ENCODE measurements around the gene CPNE4. TPM values are rescaled to one million over a fixed set of nuclear protein-coding genes. Genes with fewer than 3 reads are reported as not detected.

Gene CPNE4
- total RNA-seq, 2 donors from 2014 or later, result 0.17 to 0.65 TPM

GRCh38 chr3:131702146-131702545 lies 332.7 kb downstream of the CPNE4 start:
- peaks cover 7% of the 10 kb centered on the region for H3K4me1 Mint-ChIP-seq (ENCODE audit: low read depth)
- peaks cover 13% of the 10 kb centered on the region for H3K27me3 Mint-ChIP-seq (ENCODE audit: low read depth)
- H3K9me3 Mint-ChIP-seq, result peaks cover 0 to 2% of the 10 kb centered on the region in 2 donors
- H3K36me3 Mint-ChIP-seq (ENCODE audit: insufficient read depth in 2 of 2), result no peaks in the 10 kb centered on the region
- no peak for DNase-seq
- no peak for ATAC-seq (replicated peaks in 1 of 2)
- no peak overlapping the region for H3K27ac Mint-ChIP-seq
- no peak overlapping the region for H3K4me3 Mint-ChIP-seq

GRCh38 chr3:131701153-131701770 lies 333.6 kb downstream of the CPNE4 start:
- H3K4me1 Mint-ChIP-seq (ENCODE audit: low read depth), result peaks cover 7% of the 10 kb centered on the region
- DNase-seq (no peak), ATAC-seq (replicated peaks in 1 of 2) (peak; percentile 75 to 84)
- no peak overlapping the region for H3K4me3 Mint-ChIP-seq
- no peaks in the 10 kb centered on the region for H3K36me3 Mint-ChIP-seq (ENCODE audit: insufficient read depth in 2 of 2)
- H3K27ac Mint-ChIP-seq, result no peak overlapping the region
- H3K27me3 Mint-ChIP-seq (ENCODE audit: low read depth), result peaks cover 19% of the 10 kb centered on the region
- H3K9me3 Mint-ChIP-seq, result peaks cover 0 to 2% of the 10 kb centered on the region in 2 donors

- H3K4me1 Mint-ChIP-seq (ENCODE audit: low read depth), result peaks cover 7% of the 10 kb centered on the region
- H3K27me3 Mint-ChIP-seq (ENCODE audit: low read depth), result peaks cover 16% of the 10 kb centered on the region
- peaks cover 0 to 2% of the 10 kb centered on the region in 2 donors for H3K9me3 Mint-ChIP-seq
These were observed 335.8 kb downstream of the CPNE4 start for GRCh38 chr3:131699001-131699400.

GRCh38 chr3:131694376-131694775 lies 340.4 kb downstream of the CPNE4 start:
- DNase-seq (no peak), ATAC-seq (replicated peaks in 1 of 2) (no peak)
- Mint-ChIP-seq H3K27me3 (ENCODE audit: low read depth) (peaks cover 15% of the 10 kb centered on the region), H3K4me3 (no peak overlapping the region), H3K27ac (no peak overlapping the region), H3K4me1 (ENCODE audit: low read depth) (no peaks in the 10 kb centered on the region), H3K9me3 (peaks cover 2% of the 10 kb centered on the region in 2 donors), H3K36me3 (ENCODE audit: insufficient read depth in 2 of 2) (no peaks in the 10 kb centered on the region)

More at GRCh38 chr3:131699001-131699400, 335.8 kb downstream of the CPNE4 start:
- H3K36me3 Mint-ChIP-seq (ENCODE audit: insufficient read depth in 2 of 2), result no peaks in the 10 kb centered on the region
- H3K27ac Mint-ChIP-seq, result no peak overlapping the region
- DNase-seq (no peak), ATAC-seq (replicated peaks in 1 of 2) (no peak)
- no peak overlapping the region for H3K4me3 Mint-ChIP-seq

- Mint-ChIP-seq H3K9me3 (peaks cover 0 to 2% of the 10 kb centered on the region in 2 donors), H3K4me3 (no peak overlapping the region), H3K27ac (no peak overlapping the region), H3K27me3 (ENCODE audit: low read depth) (peaks cover 27% of the 10 kb centered on the region), H3K4me1 (ENCODE audit: low read depth) (peaks cover 19% of the 10 kb centered on the region), H3K36me3 (ENCODE audit: insufficient read depth in 2 of 2) (peaks cover 0 to 2% of the 10 kb centered on the region in 2 donors)
- DNase-seq (no peak), ATAC-seq (replicated peaks in 1 of 2) (no peak)
These were observed 342.5 kb downstream of the CPNE4 start for GRCh38 chr3:131692356-131692755.

GRCh38 chr3:131690800-131691199 lies 344.0 kb downstream of the CPNE4 start:
- Mint-ChIP-seq H3K27me3 (ENCODE audit: low read depth) (peaks cover 31% of the 10 kb centered on the region), H3K4me1 (ENCODE audit: low read depth) (peaks cover 19% of the 10 kb centered on the region), H3K27ac (no peak overlapping the region), H3K36me3 (ENCODE audit: insufficient read depth in 2 of 2) (peaks cover 0 to 2% of the 10 kb centered on the region in 2 donors), H3K9me3 (peaks cover 2 to 4% of the 10 kb centered on the region in 2 donors), H3K4me3 (no peak overlapping the region)
- ATAC-seq (replicated peaks in 1 of 2) (no peak), DNase-seq (no peak)

GRCh38 chr3:131688370-131688769 lies 346.4 kb downstream of the CPNE4 start:
- peaks cover 39% of the 10 kb centered on the region for H3K27me3 Mint-ChIP-seq (ENCODE audit: low read depth)
- H3K27ac Mint-ChIP-seq, result no peak overlapping the region
- no peak for DNase-seq
- H3K4me3 Mint-ChIP-seq, result peak overlapping the region in 1 of 2 donors; percentile 16
- ATAC-seq (replicated peaks in 1 of 2), result peak; percentile 28 to 47
- H3K36me3 Mint-ChIP-seq (ENCODE audit: insufficient read depth in 2 of 2), result peaks cover 0 to 4% of the 10 kb centered on the region in 2 donors
- H3K4me1 Mint-ChIP-seq (ENCODE audit: low read depth), result peaks cover 19% of the 10 kb centered on the region
- H3K9me3 Mint-ChIP-seq, result peaks cover 2 to 4% of the 10 kb centered on the region in 2 donors

- Mint-ChIP-seq H3K36me3 (ENCODE audit: insufficient read depth in 2 of 2) (no peaks in the 10 kb centered on the region), H3K27me3 (ENCODE audit: low read depth) (peaks cover 8% of the 10 kb centered on the region), H3K27ac (no peak overlapping the region), H3K4me3 (no peak overlapping the region), H3K9me3 (peaks cover 0 to 1% of the 10 kb centered on the region in 2 donors), H3K4me1 (ENCODE audit: low read depth) (no peaks in the 10 kb centered on the region)
- ATAC-seq (replicated peaks in 1 of 2) (no peak), DNase-seq (no peak)
These were observed 365.2 kb downstream of the CPNE4 start for GRCh38 chr3:131669600-131669999.

GRCh38 chr3:131658771-131659170 lies 376.0 kb downstream of the CPNE4 start:
- ATAC-seq (replicated peaks in 1 of 2) (no peak), DNase-seq (no peak)
- Mint-ChIP-seq H3K9me3 (peaks cover 1 to 3% of the 10 kb centered on the region in 2 donors), H3K27me3 (ENCODE audit: low read depth) (peaks cover 42% of the 10 kb centered on the region), H3K4me1 (ENCODE audit: low read depth) (no peaks in the 10 kb centered on the region), H3K4me3 (no peak overlapping the region), H3K27ac (no peak overlapping the region), H3K36me3 (ENCODE audit: insufficient read depth in 2 of 2) (peaks cover 0 to 2% of the 10 kb centered on the region in 2 donors)

GRCh38 chr3:131658115-131658514 lies 376.7 kb downstream of the CPNE4 start:
- H3K4me1 Mint-ChIP-seq (ENCODE audit: low read depth), result no peaks in the 10 kb centered on the region
- H3K4me3 Mint-ChIP-seq, result no peak overlapping the region
- no peak for ATAC-seq (replicated peaks in 1 of 2)
- peaks cover 0 to 2% of the 10 kb centered on the region in 2 donors for H3K36me3 Mint-ChIP-seq (ENCODE audit: insufficient read depth in 2 of 2)
- H3K27me3 Mint-ChIP-seq (ENCODE audit: low read depth), result peaks cover 42% of the 10 kb centered on the region
- no peak for DNase-seq
- peaks cover 1 to 3% of the 10 kb centered on the region in 2 donors for H3K9me3 Mint-ChIP-seq
- no peak overlapping the region for H3K27ac Mint-ChIP-seq

GRCh38 chr3:131655070-131655690 lies 379.6 kb downstream of the CPNE4 start:
- peaks cover 22% of the 10 kb centered on the region for H3K27me3 Mint-ChIP-seq (ENCODE audit: low read depth)
- H3K27ac Mint-ChIP-seq, result no peak overlapping the region

GRCh38 chr3:131645638-131646037 lies 389.2 kb downstream of the CPNE4 start:
- no peak overlapping the region for H3K27ac Mint-ChIP-seq
- DNase-seq (no peak), ATAC-seq (replicated peaks in 1 of 2) (no peak)
- no peaks in the 10 kb centered on the region for H3K9me3 Mint-ChIP-seq
- H3K36me3 Mint-ChIP-seq (ENCODE audit: insufficient read depth in 2 of 2), result no peaks in the 10 kb centered on the region
- H3K27me3 Mint-ChIP-seq (ENCODE audit: low read depth), result peaks cover 5% of the 10 kb centered on the region
- H3K4me1 Mint-ChIP-seq (ENCODE audit: low read depth), result no peaks in the 10 kb centered on the region
- H3K4me3 Mint-ChIP-seq, result no peak overlapping the region

More at GRCh38 chr3:131655070-131655690, 379.6 kb downstream of the CPNE4 start:
- no peak for DNase-seq
- Mint-ChIP-seq H3K9me3 (no peaks in the 10 kb centered on the region), H3K4me3 (no peak overlapping the region), H3K36me3 (ENCODE audit: insufficient read depth in 2 of 2) (peaks cover 0 to under 1% of the 10 kb centered on the region in 2 donors), H3K4me1 (ENCODE audit: low read depth) (no peaks in the 10 kb centered on the region)
- peak in 1 of 2 donors; percentile 41 for ATAC-seq (replicated peaks in 1 of 2)

GRCh38 chr3:131636266-131636775 lies 398.5 kb downstream of the CPNE4 start:
- ATAC-seq (replicated peaks in 1 of 2) (no peak), DNase-seq (no peak)
- Mint-ChIP-seq H3K9me3 (no peaks in the 10 kb centered on the region), H3K27me3 (ENCODE audit: low read depth) (peaks cover 31% of the 10 kb centered on the region), H3K27ac (no peak overlapping the region), H3K4me1 (ENCODE audit: low read depth) (no peaks in the 10 kb centered on the region), H3K4me3 (no peak overlapping the region), H3K36me3 (ENCODE audit: insufficient read depth in 2 of 2) (no peaks in the 10 kb centered on the region)
